Measurements from ENCODE around the gene ZNF184. TPM values are rescaled to one million over a fixed set of nuclear protein-coding genes. Genes with fewer than 3 reads are reported as not detected.
A peak's percentile ranks its signal among the peaks of the same experiment; 100 is the strongest.

The ZNF184 gene
- total and polyA plus RNA-seq, 9 of the 15 experiments (the other 6 are each of a cell fraction or from before 2014, with no cell fraction given): 7.6 to 22.2 (median 12.8) TPM

DNA sequence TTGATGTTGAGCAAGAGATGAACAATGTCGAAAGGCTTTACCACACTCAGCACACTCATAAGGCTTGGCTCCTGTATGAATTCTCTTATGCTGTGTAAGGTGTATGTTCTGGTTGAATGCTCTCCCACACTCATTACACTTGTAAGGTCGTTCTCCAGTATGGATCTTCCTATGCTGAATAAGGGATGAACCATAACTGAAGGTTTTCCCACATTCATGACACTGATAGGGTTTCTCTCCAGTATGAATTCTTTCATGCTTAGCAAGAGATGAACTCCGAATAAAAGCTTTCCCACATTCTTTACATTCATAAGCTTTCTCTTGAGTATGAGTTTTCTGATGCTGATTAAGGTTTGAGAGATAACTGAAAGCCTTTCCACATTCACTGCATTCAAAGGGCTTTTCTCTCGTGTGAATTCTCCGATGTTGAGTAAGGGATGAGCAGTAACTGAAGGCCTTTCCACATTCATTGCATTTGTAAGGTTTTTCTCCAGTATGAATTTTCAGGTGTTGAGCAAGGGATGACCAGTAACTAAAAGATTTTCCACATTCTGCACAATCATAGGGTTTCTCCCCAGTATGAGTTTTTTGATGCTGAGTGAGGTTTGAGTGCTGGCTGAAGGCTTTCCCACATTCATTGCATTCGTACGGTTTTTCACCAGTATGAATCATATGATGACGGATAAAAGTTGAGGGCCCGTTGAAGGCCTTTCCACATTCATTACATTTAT, 21.1 kb downstream of the ZNF184 start (continued):
- TF ChIP-seq POLR2AphosphoS5 (IDR thresholded peaks at IDR 0.05; ENCODE audit: control insufficient read depth, insufficient read depth, low read depth, low read length): no peak
- no peak for TF ChIP-seq ZNF232 (CRISPR knock-in tag; IDR thresholded peaks at IDR 0.05)
- no peak for TF ChIP-seq SMAD1 (IDR thresholded peaks at IDR 0.05; ENCODE audit: low read depth, low read length, partially characterized antibody)
- peak; percentile 10; the same call in 1 of the 2 replicates for TF ChIP-seq NCOA1 (IDR thresholded peaks at IDR 0.05; ENCODE audit: low read depth)
- TF ChIP-seq STAT5A (IDR thresholded peaks at IDR 0.05; ENCODE audit: borderline replicate concordance, low read length): no peak
- no peak for TF ChIP-seq CHCHD3 (CRISPR knock-in tag; IDR thresholded peaks at IDR 0.05)
- TF ChIP-seq, protein P1, sequence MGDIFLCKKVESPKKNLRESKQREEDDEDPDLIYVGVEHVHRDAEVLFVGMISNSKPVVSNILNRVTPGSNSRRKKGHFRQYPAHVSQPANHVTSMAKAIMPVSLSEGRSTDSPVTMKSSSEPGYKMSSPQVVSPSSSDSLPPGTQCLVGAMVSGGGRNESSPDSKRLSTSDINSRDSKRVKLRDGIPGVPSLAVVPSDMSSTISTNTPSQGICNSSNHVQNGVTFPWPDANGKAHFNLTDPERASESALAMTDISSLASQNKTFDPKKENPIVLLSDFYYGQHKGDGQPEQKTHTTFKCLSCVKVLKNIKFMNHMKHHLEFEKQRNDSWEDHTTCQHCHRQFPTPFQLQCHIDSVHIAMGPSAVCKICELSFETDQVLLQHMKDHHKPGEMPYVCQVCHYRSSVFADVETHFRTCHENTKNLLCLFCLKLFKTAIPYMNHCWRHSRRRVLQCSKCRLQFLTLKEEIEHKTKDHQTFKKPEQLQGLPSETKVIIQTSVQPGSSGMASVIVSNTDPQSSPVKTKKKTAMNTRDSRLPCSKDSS (IDR thresholded peaks at IDR 0.05; ENCODE audit: low read depth, partially characterized antibody): peak; percentile 78
- no peak for TF ChIP-seq ZNF780A (CRISPR knock-in tag; IDR thresholded peaks at IDR 0.05)
- no peak for TF ChIP-seq PRPF4 (IDR thresholded peaks at IDR 0.05; ENCODE audit: insufficient read depth, low read depth, low read length, poor library complexity, severe bottlenecking)
- TF ChIP-seq JUND (IDR thresholded peaks at IDR 0.05; ENCODE audit: borderline replicate concordance, low read depth, low read length): no peak
- no peak for TF ChIP-seq JUND (tag; IDR thresholded peaks at IDR 0.05; ENCODE audit: borderline replicate concordance, low read depth, low read length)
- no peak for TF ChIP-seq ZBED1 (IDR thresholded peaks at IDR 0.05)
- no peak for TF ChIP-seq ZKSCAN8 (CRISPR knock-in tag; IDR thresholded peaks at IDR 0.05)
- no peak for TF ChIP-seq ZKSCAN1 (IDR thresholded peaks at IDR 0.05; ENCODE audit: low read depth, low read length)
- TF ChIP-seq, protein P2, sequence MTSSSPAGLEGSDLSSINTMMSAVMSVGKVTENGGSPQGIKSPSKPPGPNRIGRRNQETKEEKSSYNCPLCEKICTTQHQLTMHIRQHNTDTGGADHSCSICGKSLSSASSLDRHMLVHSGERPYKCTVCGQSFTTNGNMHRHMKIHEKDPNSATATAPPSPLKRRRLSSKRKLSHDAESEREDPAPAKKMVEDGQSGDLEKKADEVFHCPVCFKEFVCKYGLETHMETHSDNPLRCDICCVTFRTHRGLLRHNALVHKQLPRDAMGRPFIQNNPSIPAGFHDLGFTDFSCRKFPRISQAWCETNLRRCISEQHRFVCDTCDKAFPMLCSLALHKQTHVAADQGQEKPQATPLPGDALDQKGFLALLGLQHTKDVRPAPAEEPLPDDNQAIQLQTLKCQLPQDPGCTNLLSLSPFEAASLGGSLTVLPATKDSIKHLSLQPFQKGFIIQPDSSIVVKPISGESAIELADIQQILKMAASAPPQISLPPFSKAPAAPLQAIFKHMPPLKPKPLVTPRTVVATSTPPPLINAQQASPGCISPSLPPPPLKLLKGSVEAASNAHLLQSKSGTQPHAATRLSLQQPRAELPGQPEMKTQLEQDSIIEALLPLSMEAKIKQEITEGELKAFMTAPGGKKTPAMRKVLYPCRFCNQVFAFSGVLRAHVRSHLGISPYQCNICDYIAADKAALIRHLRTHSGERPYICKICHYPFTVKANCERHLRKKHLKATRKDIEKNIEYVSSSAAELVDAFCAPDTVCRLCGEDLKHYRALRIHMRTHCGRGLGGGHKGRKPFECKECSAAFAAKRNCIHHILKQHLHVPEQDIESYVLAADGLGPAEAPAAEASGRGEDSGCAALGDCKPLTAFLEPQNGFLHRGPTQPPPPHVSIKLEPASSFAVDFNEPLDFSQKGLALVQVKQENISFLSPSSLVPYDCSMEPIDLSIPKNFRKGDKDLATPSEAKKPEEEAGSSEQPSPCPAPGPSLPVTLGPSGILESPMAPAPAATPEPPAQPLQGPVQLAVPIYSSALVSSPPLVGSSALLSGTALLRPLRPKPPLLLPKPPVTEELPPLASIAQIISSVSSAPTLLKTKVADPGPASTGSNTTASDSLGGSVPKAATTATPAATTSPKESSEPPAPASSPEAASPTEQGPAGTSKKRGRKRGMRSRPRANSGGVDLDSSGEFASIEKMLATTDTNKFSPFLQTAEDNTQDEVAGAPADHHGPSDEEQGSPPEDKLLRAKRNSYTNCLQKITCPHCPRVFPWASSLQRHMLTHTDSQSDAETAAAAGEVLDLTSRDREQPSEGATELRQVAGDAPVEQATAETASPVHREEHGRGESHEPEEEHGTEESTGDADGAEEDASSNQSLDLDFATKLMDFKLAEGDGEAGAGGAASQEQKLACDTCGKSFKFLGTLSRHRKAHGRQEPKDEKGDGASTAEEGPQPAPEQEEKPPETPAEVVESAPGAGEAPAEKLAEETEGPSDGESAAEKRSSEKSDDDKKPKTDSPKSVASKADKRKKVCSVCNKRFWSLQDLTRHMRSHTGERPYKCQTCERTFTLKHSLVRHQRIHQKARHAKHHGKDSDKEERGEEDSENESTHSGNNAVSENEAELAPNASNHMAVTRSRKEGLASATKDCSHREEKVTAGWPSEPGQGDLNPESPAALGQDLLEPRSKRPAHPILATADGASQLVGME (CRISPR knock-in tag; IDR thresholded peaks at IDR 0.05): no peak
- TF ChIP-seq ZNF431 (CRISPR knock-in tag; IDR thresholded peaks at IDR 0.05): no peak
- no peak for TF ChIP-seq C11orf30 (IDR thresholded peaks at IDR 0.05; ENCODE audit: low read depth)
- TF ChIP-seq ZNF830 (CRISPR knock-in tag; IDR thresholded peaks at IDR 0.05): no peak
- peak; percentile 23; the same call in 1 of the 2 replicates for TF ChIP-seq SOX6 (IDR thresholded peaks at IDR 0.05)
- TF ChIP-seq, protein P3, sequence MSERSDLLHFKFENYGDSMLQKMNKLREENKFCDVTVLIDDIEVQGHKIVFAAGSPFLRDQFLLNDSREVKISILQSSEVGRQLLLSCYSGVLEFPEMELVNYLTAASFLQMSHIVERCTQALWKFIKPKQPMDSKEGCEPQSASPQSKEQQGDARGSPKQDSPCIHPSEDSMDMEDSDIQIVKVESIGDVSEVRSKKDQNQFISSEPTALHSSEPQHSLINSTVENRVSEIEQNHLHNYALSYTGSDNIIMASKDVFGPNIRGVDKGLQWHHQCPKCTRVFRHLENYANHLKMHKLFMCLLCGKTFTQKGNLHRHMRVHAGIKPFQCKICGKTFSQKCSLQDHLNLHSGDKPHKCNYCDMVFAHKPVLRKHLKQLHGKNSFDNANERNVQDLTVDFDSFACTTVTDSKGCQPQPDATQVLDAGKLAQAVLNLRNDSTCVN (CRISPR knock-in tag; IDR thresholded peaks at IDR 0.05): no peak
- no peak for TF ChIP-seq ZNF217 (CRISPR knock-in tag; IDR thresholded peaks at IDR 0.05)
- TF ChIP-seq HDAC8 (tag; IDR thresholded peaks at IDR 0.05): no peak

Data from K562 (cell line).